SH-SY5Y (cell line): ENCODE data around the gene RASIP1.

Experiments
- GATA2 ChIP-seq: IDR thresholded peaks from 2 replicates; pipeline ENCODE4 v1.6.1; 2011; ENCODE audit warnings: mild to moderate bottlenecking, low read depth, low read length
- GATA3 ChIP-seq: IDR thresholded peaks from 2 replicates; pipeline ENCODE4 v1.6.1; 2011; ENCODE audit warnings: low read depth, mild to moderate bottlenecking, low read length, moderate library complexity

DNA sequence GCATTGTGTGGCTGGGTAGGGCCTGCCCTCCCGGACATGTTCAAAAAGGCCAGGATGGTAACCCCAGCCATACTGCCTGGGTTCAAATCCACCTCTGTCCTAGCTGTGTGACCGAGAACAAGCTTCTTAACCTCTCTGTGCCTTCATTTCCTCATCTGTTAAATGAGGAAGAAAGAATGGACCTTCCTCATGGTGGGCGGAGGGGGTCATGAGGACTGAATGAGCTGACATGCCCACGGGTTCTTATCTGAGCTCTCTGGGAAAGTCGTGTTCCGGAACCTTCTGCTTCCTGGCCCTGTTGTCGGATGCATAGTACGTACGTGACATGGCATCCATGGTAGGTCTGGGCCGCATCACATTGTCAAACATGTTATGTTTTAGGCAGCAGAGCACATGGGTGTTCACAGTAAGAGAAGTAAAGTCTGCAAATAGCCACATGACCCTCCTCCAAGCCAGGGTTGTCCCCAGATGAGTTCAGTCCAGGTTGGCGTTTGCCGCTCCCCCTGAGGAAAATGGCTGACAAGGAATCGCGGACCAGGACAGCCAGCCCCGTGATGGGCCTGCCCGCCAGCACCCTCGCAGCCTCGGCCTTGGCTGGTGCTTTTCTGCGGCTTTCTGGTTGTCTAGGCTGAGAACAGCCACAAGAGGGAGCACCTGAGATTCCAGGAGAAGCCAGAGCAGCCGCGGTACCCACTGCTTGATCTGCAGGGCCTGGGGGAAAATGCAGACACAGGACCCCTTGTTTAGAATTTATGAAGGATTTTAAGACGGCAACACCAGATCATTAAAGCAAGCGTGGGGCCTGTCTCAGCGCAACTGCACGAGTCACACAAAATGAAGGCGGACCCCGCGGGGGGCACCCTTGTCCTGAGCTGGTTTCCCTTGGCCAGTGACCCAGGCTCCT, 65.2 kb downstream of the RASIP1 start:
- TF ChIP-seq GATA3 = no peak
- TF ChIP-seq GATA2 = no peak
